ENCODE measurements around the gene TNMD. TPM values are rescaled to one million over a fixed set of nuclear protein-coding genes. Genes with fewer than 3 reads are reported as not detected.

Gene TNMD
- total RNA-seq: 3.4 and 4.7 TPM in 2 replicates

GRCh38 chrX:100584611-100585010, at the start of gene TNMD:
Gene TNMD (plus strand): TSS chrX:100584936. CDS start chrX:100585019, 83 bp downstream.

GRCh38 chrX:100636321-100636991, 51.7 kb downstream of the TNMD start, which contains the start of gene TSPAN6:
Gene TSPAN6 (minus strand): TSS chrX:100636806. CDS start chrX:100636694, 112 bp downstream.

GRCh38 chrX:100643956-100644860, 59.5 kb downstream of the TNMD start, which contains the start of gene SRPX2:
Gene SRPX2 (plus strand): TSS chrX:100644199. CDS start chrX:100646323, 2,124 bp downstream.

Other genes with a start within 250 kb of the TNMD start
- gene PCDH19, start 174.7 kb upstream of the TNMD start, total RNA-seq: 0.85 and 2.8 TPM in 2 replicates
- 23.7 and 26.0 TPM in 2 replicates for gene TSPAN6, start 51.9 kb downstream of the TNMD start, total RNA-seq
- 55.6 and 56.8 TPM in 2 replicates for gene SRPX2, start 59.3 kb downstream of the TNMD start, total RNA-seq
- 0.97 and 2.6 TPM in 2 replicates for gene SYTL4, start 147.2 kb downstream of the TNMD start, total RNA-seq
- gene CSTF2, start 235.5 kb downstream of the TNMD start, total RNA-seq: 8.9 and 9.7 TPM in 2 replicates

Measured in hair follicle dermal papilla cell (primary cell).